CD14-positive monocyte (primary cell): ENCODE measurements around the gene RALGDS. TPM values are rescaled to one million over a fixed set of nuclear protein-coding genes. Genes with fewer than 3 reads are reported as not detected.

Experiments used
- DNase-seq, 3 donors: peaks; one replicate each; pipeline ENCODE4 v3.0.0-alpha.2; 2011 to 2022
- H2AFZ ChIP-seq: 2 replicates; pipeline ENCODE4 v1.6.0; 2012; ENCODE audit warnings: mild to moderate bottlenecking, low read depth, low read length, inconsistent platforms; ENCODE audit not compliant: insufficient read depth, poor library complexity, severe bottlenecking
- H3K27ac ChIP-seq, 2 donors: 1 replicate in 1 of 2; 2 replicates in 1 of 2; pipeline ENCODE4 v1.5.1; 2012 to 2013; ENCODE audit warnings: low read length in 2 of 2, control low read depth in 1 of 2, inconsistent platforms in 1 of 2, low read depth in 1 of 2, mild to moderate bottlenecking in 1 of 2
- H3K27me3 ChIP-seq, 2 donors: one replicate each; pipeline versions ENCODE4 v1.6.0 to v1.6.1; 2011 to 2013; ENCODE audit warnings: low read length in 2 of 2; ENCODE audit not compliant: control insufficient read depth in 2 of 2, insufficient read depth in 2 of 2
- H3K36me3 ChIP-seq, 2 donors: replicated peaks in 1 of 2; 1 replicate in 1 of 2; 2 replicates in 1 of 2; pipeline versions ENCODE4 v1.5.1 to v1.6.1; 2012 to 2013; ENCODE audit warnings: low read length in 2 of 2, control low read depth in 1 of 2, inconsistent platforms in 1 of 2, mild to moderate bottlenecking in 1 of 2; ENCODE audit not compliant: insufficient read depth in 2 of 2, control insufficient read depth in 1 of 2
- H3K4me1 ChIP-seq, 2 donors: 1 replicate in 1 of 2; 2 replicates in 1 of 2; pipeline versions ENCODE4 v1.5.1 to v1.6.1; 2012 to 2013; ENCODE audit warnings: low read length in 2 of 2, control low read depth in 1 of 2, inconsistent platforms in 1 of 2, mild to moderate bottlenecking in 1 of 2, moderate library complexity in 1 of 2; ENCODE audit not compliant: insufficient read depth in 2 of 2, control insufficient read depth in 1 of 2
- H3K4me2 ChIP-seq: replicated peaks from 2 replicates; pipeline ENCODE3; 2012; ENCODE audit warnings: low read length, moderate library complexity, mild to moderate bottlenecking; ENCODE audit not compliant: poor library complexity, severe bottlenecking; ENCODE audit errors: extremely low read depth
- H3K4me3 ChIP-seq, 3 experiments: fragments of 200-600 bp in 1 of 3; sonication (generic) in 1 of 3; replicated peaks in 1 of 3; 1 replicate in 2 of 3; 2 replicates in 1 of 3; pipeline ENCODE4 v1.5.1; 2011 to 2013; ENCODE audit warnings: low read length in 3 of 3, mild to moderate bottlenecking in 3 of 3, control low read depth in 2 of 3, low read depth in 2 of 3, inconsistent platforms in 1 of 3, moderate library complexity in 1 of 3
- H3K79me2 ChIP-seq: 2 replicates; pipeline ENCODE4 v1.6.0; 2012; ENCODE audit warnings: mild to moderate bottlenecking, control low read depth, inconsistent platforms, low read length, moderate library complexity; ENCODE audit not compliant: insufficient read depth
- H3K9ac ChIP-seq: 2 replicates; pipeline ENCODE4 v1.6.0; 2017; ENCODE audit warnings: low read length, mild to moderate bottlenecking; ENCODE audit not compliant: insufficient read depth, poor library complexity, severe bottlenecking
- H3K9me3 ChIP-seq, 2 donors: replicated peaks in 1 of 2; 1 replicate in 1 of 2; 2 replicates in 1 of 2; pipeline versions ENCODE4 v1.5.1 to v1.6.1; 2012 to 2013; ENCODE audit warnings: low read length in 2 of 2, control low read depth in 1 of 2; ENCODE audit not compliant: control insufficient read depth in 1 of 2, insufficient read depth in 1 of 2
- H4K20me1 ChIP-seq: 2 replicates; pipeline ENCODE4 v1.6.0; 2012; ENCODE audit warnings: mild to moderate bottlenecking, low read length, control low read depth, moderate library complexity; ENCODE audit not compliant: insufficient read depth
- H3K27ac Mint-ChIP-seq, 7 donors: one replicate each; pipeline ENCODE4 v1.8.0; 2020; ENCODE audit warnings: mild to moderate bottlenecking in 7 of 7, mixed read lengths in 7 of 7, moderate library complexity in 6 of 7, inconsistent platforms in 2 of 7
- H3K27me3 Mint-ChIP-seq, 3 donors: one replicate each; pipeline ENCODE4 v1.8.0; 2021 to 2022; ENCODE audit warnings: low read depth in 3 of 3, mild to moderate bottlenecking in 3 of 3, mixed read lengths in 3 of 3, moderate library complexity in 3 of 3, inconsistent platforms in 1 of 3
- H3K36me3 Mint-ChIP-seq, 2 donors: one replicate each; pipeline ENCODE4 v1.8.0; 2020; ENCODE audit warnings: mixed read lengths in 2 of 2, inconsistent platforms in 1 of 2, mild to moderate bottlenecking in 1 of 2
- H3K4me1 Mint-ChIP-seq: one replicate; pipeline ENCODE4 v1.8.0; 2020; ENCODE audit warnings: mild to moderate bottlenecking, mixed read lengths
- H3K4me3 Mint-ChIP-seq, 2 donors: one replicate each; pipeline ENCODE4 v1.8.0; 2020; ENCODE audit warnings: mild to moderate bottlenecking in 2 of 2, mixed read lengths in 2 of 2, moderate library complexity in 1 of 2
- H3K9me3 Mint-ChIP-seq, 7 donors: one replicate each; pipeline ENCODE4 v1.8.0; 2020 to 2022; ENCODE audit warnings: mixed read lengths in 7 of 7, mild to moderate bottlenecking in 6 of 7, moderate library complexity in 6 of 7, inconsistent platforms in 2 of 7
- WGBS: methylation state at CpG from one replicate; pipeline ENCODE4 v1.1.5; 2013; ENCODE audit warnings: missing lambda C conversion rate; ENCODE audit not compliant: insufficient coverage; 5-methylcytosine and 5-hydroxymethylcytosine counted together
- intact Hi-C, 2 donors: fragments of 100-400 bp; cut with micrococcal nuclease; formaldehyde crosslinking; loops; one replicate each; pipeline versions ENCODE4 v1.15.0 to v1.15.1; 2023
- polyA plus RNA-seq, 3 donors: library from polyadenylated mRNA; depleted of rRNA in 1 of 3; unstranded in 2 of 3; stranded (reverse) in 1 of 3; fragments of 300-500 nt in 2 of 3; fragments of >200 nt in 1 of 3; fragmentation: Illumina TruSeq in 2 of 3; gene quantifications; 1 replicate in 2 of 3; 2 replicates in 1 of 3; pipeline ENCODE4 v1.2.3, GENCODE V29; 2012 to 2021
- TF ChIP-seq, protein P1 (sequence below): fragments of 200-600 bp; IDR thresholded peaks from one replicate; pipeline ENCODE4 v1.8.0; 2022; ENCODE audit warnings: antibody characterized with exemption, mild to moderate bottlenecking

The RALGDS gene
- polyA plus RNA-seq, 3 donors = 3.5 to 63.8 (median 4.2) TPM

DNA sequence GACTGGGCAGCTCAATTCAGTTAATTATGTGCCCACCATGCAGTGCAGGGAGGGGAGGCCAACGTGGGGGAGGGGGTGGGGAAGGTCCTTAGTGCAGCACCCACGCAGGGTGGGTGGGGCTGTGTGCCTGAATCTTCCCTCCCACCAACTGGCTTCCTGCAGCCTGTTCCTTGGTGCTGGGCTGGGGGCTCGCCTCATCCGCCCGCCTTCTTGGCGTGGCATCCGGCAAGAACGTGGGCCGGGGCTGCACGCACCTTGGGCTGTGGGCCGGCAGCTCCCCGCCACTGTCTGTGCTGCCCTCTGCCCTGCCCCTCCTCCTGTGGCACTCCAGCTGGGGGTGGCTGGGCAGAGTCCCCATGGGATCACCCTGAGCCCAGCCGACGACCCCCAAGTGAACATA is 19.6 kb upstream of the RALGDS start:
- H3K9me3 Mint-ChIP-seq = no peaks in the 10 kb centered on the region

DNA sequence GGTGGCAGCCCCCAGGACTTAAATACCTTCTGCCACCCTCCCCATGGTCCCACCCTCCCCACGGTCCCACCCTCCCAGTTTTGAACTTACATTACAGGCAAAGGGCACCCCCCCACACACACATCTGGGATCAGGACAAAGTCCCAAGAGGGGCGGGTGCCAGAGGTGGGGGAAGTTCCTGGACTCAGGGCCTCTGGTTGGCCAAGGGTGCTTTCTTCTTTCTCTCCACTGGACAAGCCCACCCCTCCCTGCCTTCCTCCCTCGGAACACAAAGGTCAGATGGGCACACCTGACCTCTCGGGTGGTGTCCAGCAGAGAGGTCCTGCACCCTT is 19.1 kb upstream of the RALGDS start:
- Mint-ChIP-seq H3K36me3 (no peaks in the 10 kb centered on the region), H3K27ac (no peak overlapping the region), H3K4me3 (no peak overlapping the region), H3K9me3 (no peaks in the 10 kb centered on the region), H3K27me3 (peaks cover 2 to 6% (median 2%) of the 10 kb centered on the region in 3 donors), H3K4me1 (peaks cover 30% of the 10 kb centered on the region)
- H3K4me1 ChIP-seq = peaks cover 16 to 29% of the 10 kb centered on the region in 2 donors
- no peak overlapping the region for H3K27ac ChIP-seq
- no peak overlapping the region for H2AFZ ChIP-seq
- no peak overlapping the region for H3K4me3 ChIP-seq
- no peak overlapping the region for H3K9ac ChIP-seq
- no peaks in the 10 kb centered on the region for H3K9me3 ChIP-seq
- WGBS = 100% methylated on average over 1 of the region's 4 CpGs
- DNase-seq = no peak
- TF ChIP-seq, protein P1, sequence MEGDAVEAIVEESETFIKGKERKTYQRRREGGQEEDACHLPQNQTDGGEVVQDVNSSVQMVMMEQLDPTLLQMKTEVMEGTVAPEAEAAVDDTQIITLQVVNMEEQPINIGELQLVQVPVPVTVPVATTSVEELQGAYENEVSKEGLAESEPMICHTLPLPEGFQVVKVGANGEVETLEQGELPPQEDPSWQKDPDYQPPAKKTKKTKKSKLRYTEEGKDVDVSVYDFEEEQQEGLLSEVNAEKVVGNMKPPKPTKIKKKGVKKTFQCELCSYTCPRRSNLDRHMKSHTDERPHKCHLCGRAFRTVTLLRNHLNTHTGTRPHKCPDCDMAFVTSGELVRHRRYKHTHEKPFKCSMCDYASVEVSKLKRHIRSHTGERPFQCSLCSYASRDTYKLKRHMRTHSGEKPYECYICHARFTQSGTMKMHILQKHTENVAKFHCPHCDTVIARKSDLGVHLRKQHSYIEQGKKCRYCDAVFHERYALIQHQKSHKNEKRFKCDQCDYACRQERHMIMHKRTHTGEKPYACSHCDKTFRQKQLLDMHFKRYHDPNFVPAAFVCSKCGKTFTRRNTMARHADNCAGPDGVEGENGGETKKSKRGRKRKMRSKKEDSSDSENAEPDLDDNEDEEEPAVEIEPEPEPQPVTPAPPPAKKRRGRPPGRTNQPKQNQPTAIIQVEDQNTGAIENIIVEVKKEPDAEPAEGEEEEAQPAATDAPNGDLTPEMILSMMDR = no peak
- no peaks in the 10 kb centered on the region for H3K27me3 ChIP-seq
- peaks cover 58% of the 10 kb centered on the region for H4K20me1 ChIP-seq
- H3K36me3 ChIP-seq = no peaks in the 10 kb centered on the region
- intact Hi-C loops = no loop called here
- H3K4me2 ChIP-seq = no peak overlapping the region
- H3K79me2 ChIP-seq = peaks cover 8% of the 10 kb centered on the region

More for the DNA sequence above, 19.6 kb upstream of the RALGDS start:
- 100% methylated on average over 10 of the region's 14 CpGs for WGBS
- Histone ChIP-seq H2AFZ (no peak overlapping the region), H3K36me3 (no peaks in the 10 kb centered on the region), H3K79me2 (peaks cover 8% of the 10 kb centered on the region), H3K27ac (no peak overlapping the region), H3K27me3 (no peaks in the 10 kb centered on the region), H4K20me1 (peaks cover 56% of the 10 kb centered on the region), H3K9ac (no peak overlapping the region), H3K9me3 (no peaks in the 10 kb centered on the region), H3K4me1 (peaks cover 16 to 24% of the 10 kb centered on the region in 2 donors), H3K4me3 (no peak overlapping the region), H3K4me2 (no peak overlapping the region)
- H3K36me3 Mint-ChIP-seq = no peaks in the 10 kb centered on the region
- TF ChIP-seq, protein P1 = no peak
- intact Hi-C loops = no loop called here
- peaks cover 2 to 8% (median 3%) of the 10 kb centered on the region in 3 donors for H3K27me3 Mint-ChIP-seq
- no peak overlapping the region for H3K4me3 Mint-ChIP-seq
- no peak overlapping the region for H3K27ac Mint-ChIP-seq
- no peak for DNase-seq
- H3K4me1 Mint-ChIP-seq = peaks cover 30% of the 10 kb centered on the region
